Dedifferentiated amniotic fluid mesenchymal stem cell (primary cell): Measurements from ENCODE around the gene CFC1B.
"Not testable (repeated sequence)": the region's sequence is repeated elsewhere in the genome, so short reads cannot be mapped to it uniquely, and the experiment has no call there.

ENCODE experiments used
- DNase-seq: peaks from one replicate; pipeline ENCODE4 v3.0.0-alpha.2; 2016; ENCODE audit errors: extremely low spot score

The CFC1B gene

DNA sequence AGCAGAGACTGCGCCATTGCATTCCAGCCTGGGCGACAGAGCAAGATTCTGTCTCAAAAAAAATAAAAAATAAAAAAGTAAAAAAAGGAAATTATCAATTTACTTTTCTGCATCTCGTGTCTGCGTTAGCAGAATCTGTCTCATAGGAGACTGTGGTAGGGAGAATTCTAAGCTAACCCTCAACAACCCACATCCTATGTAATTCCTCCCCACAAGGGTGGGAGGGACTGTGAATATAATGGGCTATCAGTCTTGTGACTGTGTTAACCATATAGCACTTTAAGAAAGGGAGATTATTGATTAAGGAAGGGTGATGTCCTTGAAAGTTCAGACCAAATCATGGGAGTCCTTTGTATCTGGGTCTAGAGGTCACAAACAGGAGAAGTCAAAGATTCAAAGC is 45.1 kb downstream of the CFC1B start:
- DNase-seq: not testable (repeated sequence)

DNA sequence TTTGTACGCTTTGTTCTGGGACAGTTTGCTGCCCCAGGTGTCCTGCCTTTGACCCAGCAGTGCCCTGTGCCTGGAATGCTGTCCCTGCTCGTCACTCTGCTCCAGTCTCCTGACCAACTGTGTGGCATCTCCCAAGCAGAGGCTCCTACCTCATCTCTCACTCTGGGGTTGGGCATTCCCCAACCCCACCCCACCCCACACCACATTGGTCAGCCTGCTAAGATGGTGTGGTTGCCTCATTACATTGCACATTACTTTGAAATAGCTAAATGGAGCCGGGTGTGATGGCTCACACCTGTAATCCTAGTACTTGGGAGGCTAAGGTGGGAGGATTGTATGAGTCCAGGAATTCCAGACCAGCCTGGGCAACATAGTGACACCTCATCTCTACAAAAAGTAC is 50.9 kb downstream of the CFC1B start:
- not testable (repeated sequence) for DNase-seq

DNA sequence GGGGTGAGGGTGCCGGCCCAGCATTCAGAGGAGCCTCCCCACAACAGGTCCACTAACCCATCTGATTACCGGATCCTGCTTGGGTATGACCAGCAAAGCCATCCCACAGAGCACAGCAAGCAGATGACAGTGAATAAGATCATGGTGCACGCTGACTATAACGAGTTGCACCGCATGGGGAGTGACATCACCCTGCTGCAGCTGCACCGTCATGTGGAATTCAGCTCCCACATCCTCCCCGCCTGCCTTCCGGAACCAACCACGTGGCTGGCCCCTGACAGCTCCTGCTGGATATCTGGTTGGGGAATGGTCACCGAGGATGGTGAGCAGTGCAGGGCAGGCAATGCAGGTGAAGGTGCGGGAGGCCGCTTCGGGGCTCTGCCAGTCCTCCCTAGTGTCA is 53.2 kb downstream of the CFC1B start:
- DNase-seq: not testable (repeated sequence)

DNA sequence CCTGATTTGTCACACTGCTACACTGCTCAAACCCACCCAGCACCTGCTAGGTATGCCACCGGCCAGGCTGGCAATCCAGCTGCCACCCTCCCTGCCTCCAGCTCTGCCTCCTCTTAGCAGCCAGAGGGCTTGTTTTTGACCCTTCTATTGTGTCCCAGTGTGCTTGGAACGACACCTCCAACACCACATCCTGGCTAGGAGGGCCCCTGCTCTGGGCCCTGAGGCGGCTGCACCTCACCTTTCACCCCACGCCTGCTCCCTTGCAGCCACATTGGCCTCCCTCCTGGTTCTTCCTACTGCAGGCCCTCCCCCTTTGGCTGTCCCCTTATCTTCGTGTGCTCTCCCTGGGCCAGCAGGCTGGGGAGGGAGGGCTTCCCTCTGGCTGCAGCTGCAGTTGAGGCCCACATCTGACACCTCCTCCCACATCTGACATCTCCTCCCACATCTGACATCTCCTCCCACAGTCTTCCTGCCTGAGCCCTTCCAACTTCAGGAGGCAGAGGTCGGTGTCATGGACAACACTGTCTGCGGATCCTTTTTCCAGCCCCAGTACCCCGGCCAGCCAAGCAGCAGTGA is 55.3 kb downstream of the CFC1B start:
- DNase-seq: not testable (repeated sequence)

- DNase-seq: not testable (repeated sequence)
Observed at GRCh38 chr2:130577559-130577958, 56.5 kb downstream of the CFC1B start.
